Measurements from ENCODE around the gene CD96.

- TF ChIP-seq CTCF (IDR thresholded peaks at IDR 0.05) = no peak
- no peak for TF ChIP-seq POLR2A (IDR thresholded peaks at IDR 0.05)
Measured at GRCh38 chr3:111619833-111620232, 77.8 kb downstream of the CD96 start.

All from right lobe of liver (tissue), 4 donors.